ENCODE data around the gene TRMT1L.

- TF ChIP-seq, protein P1, sequence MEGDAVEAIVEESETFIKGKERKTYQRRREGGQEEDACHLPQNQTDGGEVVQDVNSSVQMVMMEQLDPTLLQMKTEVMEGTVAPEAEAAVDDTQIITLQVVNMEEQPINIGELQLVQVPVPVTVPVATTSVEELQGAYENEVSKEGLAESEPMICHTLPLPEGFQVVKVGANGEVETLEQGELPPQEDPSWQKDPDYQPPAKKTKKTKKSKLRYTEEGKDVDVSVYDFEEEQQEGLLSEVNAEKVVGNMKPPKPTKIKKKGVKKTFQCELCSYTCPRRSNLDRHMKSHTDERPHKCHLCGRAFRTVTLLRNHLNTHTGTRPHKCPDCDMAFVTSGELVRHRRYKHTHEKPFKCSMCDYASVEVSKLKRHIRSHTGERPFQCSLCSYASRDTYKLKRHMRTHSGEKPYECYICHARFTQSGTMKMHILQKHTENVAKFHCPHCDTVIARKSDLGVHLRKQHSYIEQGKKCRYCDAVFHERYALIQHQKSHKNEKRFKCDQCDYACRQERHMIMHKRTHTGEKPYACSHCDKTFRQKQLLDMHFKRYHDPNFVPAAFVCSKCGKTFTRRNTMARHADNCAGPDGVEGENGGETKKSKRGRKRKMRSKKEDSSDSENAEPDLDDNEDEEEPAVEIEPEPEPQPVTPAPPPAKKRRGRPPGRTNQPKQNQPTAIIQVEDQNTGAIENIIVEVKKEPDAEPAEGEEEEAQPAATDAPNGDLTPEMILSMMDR (IDR thresholded peaks at IDR 0.05): no peak
- TF ChIP-seq POLR2A (IDR thresholded peaks at IDR 0.05): no peak
Measured at GRCh38 chr1:185166106-185166505, 9.4 kb upstream of the TRMT1L start.
